Stimulated activated CD4-positive, alpha-beta T cell treated with anti-CD3 and anti-CD28 coated beads, TNF-alpha, amount 100 ng/mL, for 24 hours (primary cell): ENCODE data around the gene BCO2.
A peak's percentile ranks its signal among the peaks of the same experiment; 100 is the strongest.

Source experiments
- DNase-seq, 3 experiments: peaks; one replicate each; pipeline ENCODE4 v3.0.0-alpha.2; 2020; ENCODE audit warnings: low read depth in 3 of 3

Gene BCO2

DNA sequence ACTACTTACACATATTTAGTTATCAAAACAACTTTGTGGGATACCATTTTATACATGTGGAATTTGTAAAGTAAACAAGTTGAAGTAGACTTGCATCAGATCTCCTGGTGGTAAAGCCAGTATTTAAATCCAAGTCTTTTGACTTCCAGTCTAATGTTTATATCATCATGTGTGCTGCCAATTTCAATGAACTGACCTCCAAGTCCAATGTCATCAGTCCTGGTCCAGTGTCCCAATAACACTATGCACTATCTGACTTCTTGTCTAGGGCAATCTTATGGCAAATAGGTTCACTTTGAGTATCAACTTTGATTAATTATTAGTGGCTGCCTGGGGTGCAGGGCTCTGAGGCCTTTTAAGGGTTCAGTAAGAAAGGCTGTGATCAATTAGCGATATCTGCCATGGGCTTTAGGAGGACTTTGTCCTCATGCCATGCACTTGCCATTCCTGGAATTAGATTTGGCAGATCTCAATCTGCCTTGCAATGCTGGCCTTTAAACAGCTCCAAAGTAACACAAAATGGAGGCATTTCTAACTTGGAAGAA is 41.3 kb downstream of the BCO2 start:
- DNase-seq, result no peak

DNA sequence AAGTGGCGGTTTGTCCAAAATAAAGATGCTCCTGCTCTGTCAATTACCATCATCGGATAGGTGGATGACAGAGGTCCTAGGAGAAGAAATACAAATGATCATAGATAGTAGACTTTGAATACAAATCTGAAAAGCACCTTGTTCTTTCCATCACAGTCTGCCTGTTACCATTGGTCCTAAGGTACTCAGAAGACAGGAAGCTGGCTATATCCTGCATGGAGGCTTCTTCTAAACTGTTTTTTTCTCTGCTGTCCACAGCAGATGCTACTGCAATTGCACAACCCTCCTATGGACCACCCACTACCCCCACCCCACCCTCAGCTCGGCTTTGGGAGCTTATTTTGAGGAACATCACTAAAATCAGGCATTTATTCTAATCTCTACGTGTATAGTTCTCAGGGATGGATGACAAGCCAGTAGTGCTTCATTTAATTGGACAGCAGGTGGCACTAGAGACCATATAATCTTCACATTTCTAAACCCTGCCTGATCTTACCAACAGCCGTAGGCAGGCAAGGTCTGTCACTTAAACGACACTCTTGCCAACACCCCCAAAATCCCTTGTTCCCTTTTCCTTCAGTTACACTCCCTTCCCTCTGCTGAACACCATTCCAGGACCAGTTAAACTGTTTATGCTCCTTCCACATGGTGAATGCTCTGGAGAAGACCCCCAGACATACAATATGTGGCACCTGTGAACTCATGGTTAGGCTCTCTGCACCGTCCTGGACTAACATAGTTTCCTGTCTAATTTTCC is 44.3 kb downstream of the BCO2 start:
- peak in 1 of 3 experiments; percentile 34 for DNase-seq

DNA sequence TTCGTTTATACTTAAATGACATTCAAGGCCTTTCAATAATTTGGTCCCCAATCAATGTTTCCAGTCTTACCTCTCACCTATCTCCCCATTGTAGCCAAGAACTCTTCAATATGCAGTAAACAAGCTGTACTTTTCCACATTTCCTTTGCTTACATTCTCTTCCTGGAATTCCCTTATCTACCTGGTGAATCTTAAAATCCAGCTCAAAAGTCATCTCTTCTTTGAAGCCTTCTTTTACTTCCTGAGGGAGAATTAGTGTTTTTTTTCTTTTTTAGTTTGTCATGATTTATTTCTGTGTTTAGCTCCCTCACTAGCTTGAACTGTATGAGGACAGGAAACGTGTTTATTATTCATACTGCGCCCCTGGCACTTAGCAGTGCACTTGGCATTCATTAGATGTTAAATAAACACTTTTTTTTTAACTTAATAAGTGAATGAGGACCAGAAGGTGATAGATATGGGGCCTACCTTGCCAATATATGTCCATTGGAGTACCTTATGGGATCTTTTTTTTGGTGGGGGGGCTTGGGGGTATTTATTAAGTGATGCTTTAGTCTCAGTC is 46.0 kb downstream of the BCO2 start:
- no peak for DNase-seq

DNA sequence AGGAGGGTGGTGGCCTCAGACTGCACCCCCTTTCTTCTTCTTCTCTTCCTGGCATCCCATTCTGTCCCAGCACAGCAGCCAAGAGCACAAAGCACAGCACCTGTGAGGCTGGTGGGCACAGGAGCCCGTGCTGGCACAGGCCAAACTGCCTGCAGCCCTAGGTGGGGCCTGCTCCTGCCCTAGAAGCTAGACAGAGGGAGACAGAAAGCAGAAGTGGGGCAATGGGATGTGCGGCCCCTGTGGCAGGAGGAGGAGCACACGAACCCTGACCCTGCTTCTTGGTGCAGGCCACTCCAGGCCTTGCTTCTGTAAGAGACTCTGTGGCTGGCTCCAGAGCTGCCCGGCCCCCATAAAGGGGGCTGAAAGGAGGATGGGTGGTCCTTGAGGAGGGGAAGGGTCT is 47.0 kb downstream of the BCO2 start:
- DNase-seq, result no peak

DNA sequence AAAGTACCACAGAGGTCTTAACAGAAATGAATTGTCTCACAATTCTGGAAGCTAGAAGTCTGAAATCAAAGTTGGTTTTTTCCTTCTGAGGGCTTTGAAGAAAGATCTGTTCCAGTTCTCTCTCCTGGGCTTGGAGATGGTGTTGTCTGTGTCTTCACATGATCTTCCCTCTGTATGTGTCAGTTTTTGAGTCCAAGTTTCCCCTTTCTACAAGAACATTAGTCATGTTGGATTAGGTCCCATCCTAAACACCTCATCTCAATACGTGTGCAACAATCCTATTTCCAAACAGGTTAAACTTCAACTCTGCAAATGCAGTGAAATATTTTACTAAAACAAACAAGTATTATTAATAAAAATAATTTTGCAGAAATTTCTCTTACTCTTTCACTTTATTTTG is 47.8 kb downstream of the BCO2 start:
- no peak for DNase-seq

DNA sequence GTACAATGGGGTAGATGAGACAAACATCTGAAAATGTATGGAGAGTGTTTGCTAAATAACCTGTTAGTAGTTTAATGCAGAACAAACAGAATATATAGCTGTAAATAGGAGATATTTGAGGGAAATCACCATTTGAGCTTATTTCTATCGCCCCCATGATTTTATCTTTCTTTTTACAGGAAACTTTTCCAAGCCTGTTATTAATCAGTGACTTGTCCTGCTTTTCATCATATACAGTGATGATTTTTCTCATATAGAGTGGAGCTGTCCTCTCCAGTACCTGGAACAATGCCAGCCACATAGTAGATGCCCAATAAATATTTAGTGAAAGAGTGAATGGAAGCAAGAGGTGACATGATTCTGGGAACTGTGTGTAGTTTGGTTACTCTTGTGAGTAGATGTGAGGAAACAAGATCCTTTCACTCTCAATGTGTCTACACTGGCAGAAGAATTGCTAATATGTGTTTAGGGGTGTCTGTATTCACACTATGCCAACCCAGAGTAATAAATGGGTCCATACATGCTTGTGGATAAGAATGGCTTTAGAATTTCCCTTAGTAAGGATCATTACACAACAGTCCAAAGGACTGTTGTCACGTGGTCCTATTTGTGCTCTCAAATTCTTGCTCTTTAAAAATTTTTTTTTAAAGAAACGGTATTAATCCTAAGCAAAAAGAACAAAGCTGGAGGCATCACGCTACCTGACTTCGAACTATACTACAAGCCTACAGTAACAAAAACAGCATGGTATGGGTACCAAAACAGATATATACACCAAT is 48.6 kb downstream of the BCO2 start:
- no peak for DNase-seq

DNA sequence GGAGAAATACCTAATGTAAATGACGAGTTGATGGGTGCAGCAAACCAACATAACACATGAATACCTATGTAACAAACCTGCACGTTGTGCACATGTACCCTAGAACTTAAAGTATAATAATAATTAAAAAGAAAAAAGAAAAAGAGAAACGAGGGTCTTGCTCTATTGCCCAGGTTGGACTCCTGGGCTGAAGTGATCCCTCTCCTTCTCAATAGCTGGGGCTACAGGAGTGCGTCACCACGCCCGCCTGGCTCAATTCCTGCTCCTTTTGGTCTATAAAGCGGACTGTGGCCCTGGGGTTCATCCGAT is 50.4 kb downstream of the BCO2 start:
- DNase-seq, result no peak

DNA sequence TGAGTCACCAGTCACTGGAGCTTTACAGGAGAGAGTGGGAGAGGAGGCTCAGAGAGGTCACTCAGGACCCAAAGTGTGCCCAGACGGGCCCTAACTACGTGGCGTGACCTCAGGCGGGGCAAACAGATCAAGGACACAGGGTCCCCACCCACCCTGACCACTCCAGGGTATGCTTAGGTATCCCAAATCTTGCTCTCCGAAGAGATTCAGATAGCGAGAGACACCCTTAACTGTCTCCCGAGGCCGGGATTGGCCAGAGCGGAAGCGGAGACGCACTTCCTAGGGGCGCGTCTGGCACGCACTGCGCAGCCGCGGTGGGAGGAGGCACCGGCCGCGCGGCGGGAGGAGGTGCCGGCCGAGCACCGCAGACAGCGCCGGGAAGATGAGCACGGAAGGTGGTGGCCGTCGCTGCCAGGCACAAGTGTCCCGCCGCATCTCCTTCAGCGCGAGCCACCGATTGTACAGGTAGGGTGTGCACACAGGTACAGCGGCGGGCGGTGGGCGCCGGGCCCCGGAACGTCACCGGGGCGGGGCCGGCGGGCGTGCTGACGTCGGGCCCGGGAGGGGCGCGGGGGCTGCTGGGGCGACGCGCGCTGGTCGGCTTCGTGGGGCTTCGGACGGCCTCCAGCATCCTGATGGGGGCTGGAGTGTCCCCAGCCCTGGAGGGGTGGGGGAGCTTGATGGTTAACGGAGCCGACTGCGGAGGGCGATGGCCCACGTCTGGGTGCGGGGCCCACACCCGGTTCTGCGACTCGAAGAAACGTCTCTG is 50.9 kb downstream of the BCO2 start, which contains the start of gene PTS:
Gene PTS (plus strand): TSS at position 367 of the 769 bp plus-strand sequence. CDS start 16 bp downstream, at position 383.
- peak; percentile 60 to 80 (median 68) for DNase-seq

DNA sequence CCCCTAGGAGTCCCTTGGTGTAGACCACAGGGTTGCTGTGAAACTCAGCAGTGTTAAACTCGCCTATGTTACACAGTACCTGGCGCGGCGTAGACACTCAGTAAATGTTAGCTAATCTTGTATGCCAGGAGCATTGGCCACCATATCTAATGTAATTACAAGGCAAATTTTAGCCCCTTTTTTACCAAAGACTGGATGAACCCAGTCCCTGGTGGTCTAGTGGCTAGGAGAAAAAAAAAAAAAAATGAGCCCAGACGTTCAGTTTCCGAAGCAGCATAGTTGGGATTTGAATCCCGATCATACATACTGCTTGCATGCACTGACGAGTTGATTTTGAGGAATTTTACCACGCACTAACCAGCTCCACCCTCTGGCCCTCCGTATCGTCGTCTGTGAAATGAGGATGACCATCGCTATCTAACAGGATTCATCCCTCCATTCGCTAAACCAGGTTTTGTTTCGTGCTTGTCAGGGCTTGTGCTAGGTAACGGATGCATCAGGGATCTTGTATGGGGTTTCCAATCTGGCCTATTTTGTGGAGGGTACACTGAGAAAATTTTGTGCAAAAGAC is 51.6 kb downstream of the BCO2 start:
- DNase-seq, result no peak

DNA sequence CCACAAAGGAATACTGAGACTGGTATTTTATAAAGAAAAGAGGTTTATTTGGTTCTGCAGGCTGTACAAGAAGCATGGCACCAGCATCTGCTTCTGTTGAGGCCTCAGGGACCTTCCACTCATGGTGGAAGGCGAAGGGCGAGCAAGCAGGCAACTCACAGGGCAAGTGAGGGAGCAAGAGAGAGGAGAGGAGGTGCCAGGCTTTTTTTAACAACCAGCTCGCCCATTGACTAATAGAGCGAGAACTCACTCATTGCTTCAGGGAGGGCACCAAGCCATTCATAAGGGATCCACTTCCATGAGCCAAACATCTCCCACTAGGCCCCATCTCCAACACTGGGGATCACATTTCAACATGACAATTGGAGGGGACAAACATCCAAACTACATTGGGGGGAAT is 52.2 kb downstream of the BCO2 start:
- DNase-seq, result no peak

DNA sequence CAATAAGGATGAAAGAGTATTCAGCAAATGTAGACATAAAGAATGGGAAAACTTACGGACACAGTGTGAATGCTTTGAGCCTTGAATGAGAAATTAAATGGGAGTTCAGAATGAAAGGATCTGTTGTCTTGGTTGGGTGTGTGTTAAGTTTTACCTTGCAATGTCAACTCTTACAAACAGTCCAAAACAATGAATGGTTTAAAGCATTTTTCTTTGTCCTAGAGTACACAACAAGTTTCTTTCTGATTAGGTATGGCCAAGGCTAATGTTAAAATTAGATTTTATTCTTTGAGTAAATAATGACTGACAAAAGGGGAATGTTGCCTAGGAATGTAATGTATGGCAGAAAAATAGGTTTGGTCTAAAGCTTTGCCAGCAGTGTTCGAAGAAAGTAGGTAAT is 53.4 kb downstream of the BCO2 start:
- no peak for DNase-seq

DNA sequence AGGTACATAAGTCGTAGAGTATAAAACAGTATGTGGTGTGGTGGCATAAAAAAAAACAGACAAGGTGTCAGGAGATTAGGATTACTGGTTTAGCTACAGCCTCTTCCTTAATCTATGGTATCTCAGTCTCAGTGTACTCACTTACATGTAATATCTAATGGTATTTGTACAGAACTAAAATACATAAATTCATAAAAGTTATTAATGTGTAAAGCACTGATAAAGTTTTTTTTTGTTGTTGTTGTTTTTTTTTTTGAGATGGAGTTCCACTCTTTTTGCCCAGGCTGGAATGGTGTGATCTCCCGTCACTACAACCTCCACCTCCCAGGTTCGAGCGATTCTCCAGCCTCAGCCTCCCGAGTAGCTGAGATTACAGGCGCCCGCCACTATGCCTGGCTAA is 53.8 kb downstream of the BCO2 start:
- no peak for DNase-seq

DNA sequence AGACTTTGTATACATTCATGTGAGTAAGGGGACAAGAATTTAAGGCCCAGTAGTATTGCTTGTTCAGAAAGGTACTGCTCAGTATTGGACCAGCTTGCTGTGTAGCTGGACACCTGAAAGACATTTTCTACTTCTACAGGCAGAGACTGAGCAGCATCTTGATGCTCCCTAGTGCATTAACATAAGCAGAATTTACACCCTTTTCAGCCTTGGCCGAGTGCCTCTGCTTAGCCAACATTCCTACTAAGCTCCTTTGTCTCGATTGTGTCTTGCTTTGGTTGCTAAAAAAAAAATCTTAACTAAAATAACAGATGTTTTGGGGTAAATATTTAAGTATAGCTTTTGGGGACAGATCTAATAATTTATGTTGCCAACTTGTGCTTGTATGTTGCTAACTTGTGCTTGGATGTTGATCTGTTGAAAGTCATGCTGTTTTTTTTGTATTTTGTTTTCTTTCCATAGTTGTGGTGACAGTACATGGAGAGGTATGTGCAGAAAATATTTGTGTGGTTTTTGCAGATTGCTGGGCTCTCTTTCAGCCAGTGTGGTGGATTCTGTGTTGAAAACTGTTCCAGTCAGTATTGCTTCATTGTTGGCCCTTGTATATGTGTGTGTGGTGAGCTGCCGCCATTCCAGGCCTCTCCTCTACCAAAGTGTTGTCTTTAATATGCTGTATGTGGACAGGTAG is 54.6 kb downstream of the BCO2 start:
- no peak for DNase-seq

DNA sequence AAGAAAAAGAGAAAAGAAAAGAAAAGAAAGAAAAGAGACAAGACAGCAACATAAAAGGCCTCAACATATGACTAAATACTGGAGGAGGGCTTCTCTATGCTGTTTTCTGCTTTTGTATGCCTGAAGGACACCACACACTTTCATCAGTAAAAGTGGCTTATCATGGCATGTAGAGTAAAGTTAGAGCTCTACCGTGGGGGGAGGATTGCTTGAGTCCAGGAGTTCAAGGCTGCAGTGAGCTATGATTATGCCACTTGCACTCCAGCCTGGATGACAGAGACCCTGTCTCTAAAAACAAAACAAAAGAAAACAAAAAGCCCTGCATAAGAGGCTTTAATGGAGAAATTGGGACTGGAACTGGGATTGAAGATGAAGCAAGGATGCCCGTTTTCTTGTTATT is 56.6 kb downstream of the BCO2 start:
- no peak for DNase-seq

DNA sequence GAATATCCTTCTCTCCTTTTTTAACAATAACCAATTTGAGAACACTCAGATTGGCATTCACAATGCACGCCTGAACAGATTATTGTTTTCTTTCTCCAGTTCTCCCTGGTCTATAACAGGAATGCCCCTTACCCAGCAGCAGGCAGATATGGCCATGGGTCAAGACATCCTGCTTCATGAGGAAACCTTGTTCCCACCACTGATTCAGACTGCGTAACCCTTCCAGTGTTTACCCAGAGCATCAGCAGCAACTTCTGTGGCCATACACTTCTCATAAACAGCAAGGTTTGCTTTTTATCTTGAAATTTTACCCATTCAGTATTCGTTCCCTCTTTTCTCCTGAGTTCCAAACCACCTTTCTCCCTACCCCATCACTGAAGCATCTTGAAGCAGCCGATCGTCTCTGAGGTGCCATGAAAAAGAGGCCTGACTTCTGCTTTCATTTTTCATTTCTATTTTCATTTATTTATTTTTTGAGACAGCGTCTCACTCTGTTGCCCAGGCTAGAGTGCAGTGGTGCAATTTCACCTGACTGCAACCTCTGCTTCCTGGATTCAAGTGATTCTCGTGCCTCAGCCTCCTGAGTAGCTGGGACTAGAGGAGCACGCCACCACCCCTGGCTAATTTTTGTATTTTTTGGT is 60.6 kb downstream of the BCO2 start:
- no peak for DNase-seq

DNA sequence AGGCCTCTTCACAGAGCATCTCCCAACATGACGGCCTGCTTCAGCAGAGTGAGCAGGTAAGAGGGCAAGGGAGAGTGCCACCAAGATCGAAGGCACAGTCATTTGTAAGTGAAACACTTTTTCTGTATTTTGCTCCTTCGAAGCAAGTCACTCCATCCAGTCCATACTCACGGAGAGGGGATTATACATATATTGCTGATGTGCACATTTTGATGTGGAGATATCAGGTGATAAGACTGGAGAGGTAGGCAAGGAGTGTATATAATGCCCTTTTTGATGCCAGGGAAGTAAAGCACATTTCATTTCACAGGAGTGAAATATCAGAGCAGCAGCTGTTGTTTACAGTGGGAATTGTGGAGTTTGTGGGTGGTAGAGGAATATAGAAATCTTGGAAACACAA is 62.1 kb downstream of the BCO2 start:
- DNase-seq, result no peak

DNA sequence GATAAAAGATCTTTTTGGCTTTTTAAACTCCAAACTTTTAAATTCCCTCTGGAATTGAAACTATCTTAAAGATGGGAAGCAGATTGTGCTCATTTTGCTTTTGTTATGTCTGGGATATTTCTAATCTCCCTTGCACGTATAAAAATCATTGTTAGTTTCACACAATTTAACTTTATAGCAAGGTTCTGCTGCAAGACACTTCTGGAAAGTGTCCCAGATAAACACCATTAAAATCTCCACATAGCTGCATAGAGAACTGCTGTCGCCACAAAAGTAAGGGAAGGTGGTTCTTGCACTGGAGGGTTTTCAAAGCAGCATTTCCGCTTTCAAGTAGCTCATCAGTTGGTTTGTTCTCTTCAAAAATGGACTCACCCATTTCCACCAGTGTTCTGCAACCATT is 62.7 kb downstream of the BCO2 start:
- no peak for DNase-seq

DNA sequence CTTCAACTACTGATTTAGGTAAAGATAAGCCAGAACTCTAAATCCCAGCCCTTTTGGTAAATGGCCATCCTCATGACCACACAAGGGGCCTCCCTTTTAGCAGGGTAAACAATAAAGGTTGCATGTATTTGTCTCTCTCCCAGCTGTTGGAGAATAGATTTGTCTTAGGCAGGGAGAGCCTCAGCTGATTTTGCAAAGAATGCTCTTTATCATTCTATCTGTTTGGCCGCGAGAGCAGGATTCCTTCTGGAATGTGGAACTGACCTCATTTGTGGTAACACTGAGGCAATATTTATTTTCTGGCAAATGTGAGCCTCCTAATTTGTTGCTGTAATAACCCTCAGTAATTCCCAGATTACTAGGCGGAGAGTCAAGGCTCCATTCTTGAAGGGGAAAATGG is 66.2 kb downstream of the BCO2 start:
- no peak for DNase-seq

DNA sequence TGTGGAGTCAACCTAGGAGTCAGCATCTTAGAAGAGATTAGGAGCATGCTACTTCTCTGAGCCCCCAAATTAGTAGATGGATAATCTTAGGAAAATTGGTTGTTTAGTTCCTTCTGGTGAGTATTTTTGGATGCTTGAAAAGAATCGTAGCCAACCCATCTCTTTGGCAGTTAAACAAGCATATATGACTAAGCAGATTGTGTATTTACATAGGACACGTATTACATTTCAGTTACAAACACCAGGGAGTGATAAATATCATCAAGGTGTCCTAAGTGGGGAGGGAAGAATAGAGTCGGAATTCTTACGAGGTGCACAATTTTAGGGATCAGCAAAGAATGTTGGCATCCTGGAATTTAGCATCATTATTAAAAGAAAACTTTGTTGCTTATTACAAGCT is 71.9 kb downstream of the BCO2 start:
- DNase-seq, result no peak

DNA sequence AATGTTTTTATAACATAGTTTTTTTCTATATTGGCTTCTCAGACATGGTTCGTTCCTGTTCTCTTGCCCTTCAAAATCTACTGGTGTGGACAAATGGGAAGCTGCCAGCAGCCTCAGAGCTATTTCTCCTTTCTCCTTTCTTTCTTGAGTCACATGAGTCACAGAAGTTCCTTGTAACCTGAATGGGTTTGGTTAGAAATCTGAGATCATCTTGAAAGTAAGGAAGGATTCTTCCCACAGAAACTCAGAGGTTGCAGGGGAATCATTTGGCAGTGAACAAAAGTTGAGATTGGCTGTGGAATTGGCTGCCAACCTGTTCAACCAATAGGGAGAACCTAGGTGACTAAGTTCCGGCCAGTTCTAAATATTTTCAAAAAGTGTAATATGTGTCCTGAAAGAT is 72.9 kb downstream of the BCO2 start:
- DNase-seq, result no peak
